RCC 7860 (cell line): ENCODE results near the gene MYBPH.

ENCODE experiments used
- DNase-seq: peaks from one replicate; pipeline ENCODE4 v3.0.0-alpha.2; 2015; ENCODE audit warnings: low spot score
- FAIRE-seq: peaks from 2 replicates; lab custom pipeline; 2012; peaks lifted over from hg19 to GRCh38; lab: Jason Lieb, UNC

Gene MYBPH

GRCh38 chr1:203133970-203134725 lies 41.5 kb downstream of the MYBPH start:
- DNase-seq (peak; percentile 93), FAIRE-seq (peak; percentile 92)

GRCh38 chr1:203131548-203132200 lies 44.0 kb downstream of the MYBPH start:
- FAIRE-seq (no peak), DNase-seq (no peak)

GRCh38 chr1:203130358-203130985 lies 45.2 kb downstream of the MYBPH start:
- DNase-seq (no peak), FAIRE-seq (no peak)

GRCh38 chr1:203129501-203130231 lies 46.0 kb downstream of the MYBPH start:
- DNase-seq (peak; percentile 22), FAIRE-seq (no peak)

- no peak for DNase-seq
- no peak for FAIRE-seq
These were observed 46.7 kb downstream of the MYBPH start for GRCh38 chr1:203128716-203129500.

GRCh38 chr1:203128431-203128715 lies 47.3 kb downstream of the MYBPH start:
- FAIRE-seq (no peak), DNase-seq (no peak)

GRCh38 chr1:203127666-203128430 lies 47.8 kb downstream of the MYBPH start, which contains the start of gene ADORA1:
Gene ADORA1, plus strand, starts transcription at chr1:203127726. Its CDS starts 1,116 bp downstream, at chr1:203128842.
- peak; percentile 44 for DNase-seq
- FAIRE-seq, result no peak

- FAIRE-seq (peak; percentile 7), DNase-seq (no peak)
These were observed 48.6 kb downstream of the MYBPH start for GRCh38 chr1:203126866-203127665.

- no peak for FAIRE-seq
- DNase-seq, result peak; percentile 32
These were observed 49.3 kb downstream of the MYBPH start for GRCh38 chr1:203126151-203126865.

GRCh38 chr1:203124546-203125317 lies 50.9 kb downstream of the MYBPH start:
- DNase-seq, result peak; percentile 53
- peak; percentile 74 for FAIRE-seq

GRCh38 chr1:203124011-203124410 lies 51.6 kb downstream of the MYBPH start:
- no peak for DNase-seq
- no peak for FAIRE-seq

GRCh38 chr1:203122159-203122558 lies 53.5 kb downstream of the MYBPH start:
- DNase-seq (no peak), FAIRE-seq (no peak)

GRCh38 chr1:203121186-203122015 lies 54.2 kb downstream of the MYBPH start:
- DNase-seq, result no peak
- no peak for FAIRE-seq

- FAIRE-seq (no peak), DNase-seq (no peak)
These were observed 55.1 kb downstream of the MYBPH start for GRCh38 chr1:203120325-203121153.
